Testis (tissue), 2 donors: Measurements from ENCODE around the gene TUBGCP6.

Experiments used
- POLR2A ChIP-seq: fragments of 450-650 bp; IDR thresholded peaks from one replicate; pipeline ENCODE4 v1.6.1; 2017; ENCODE audit warnings: antibody characterized with exemption, mild to moderate bottlenecking, moderate library complexity
- TF ChIP-seq, protein P1 (sequence below), 3 experiments: fragments of 450-650 bp in 2 of 3; fragments of 200-600 bp in 1 of 3; sonication (generic) in 1 of 3; IDR thresholded peaks; one replicate each; pipeline ENCODE4 v1.5.1; 2016 to 2019; ENCODE audit warnings: antibody characterized with exemption in 3 of 3, mild to moderate bottlenecking in 2 of 3, moderate library complexity in 1 of 3

- TF ChIP-seq, protein P1, sequence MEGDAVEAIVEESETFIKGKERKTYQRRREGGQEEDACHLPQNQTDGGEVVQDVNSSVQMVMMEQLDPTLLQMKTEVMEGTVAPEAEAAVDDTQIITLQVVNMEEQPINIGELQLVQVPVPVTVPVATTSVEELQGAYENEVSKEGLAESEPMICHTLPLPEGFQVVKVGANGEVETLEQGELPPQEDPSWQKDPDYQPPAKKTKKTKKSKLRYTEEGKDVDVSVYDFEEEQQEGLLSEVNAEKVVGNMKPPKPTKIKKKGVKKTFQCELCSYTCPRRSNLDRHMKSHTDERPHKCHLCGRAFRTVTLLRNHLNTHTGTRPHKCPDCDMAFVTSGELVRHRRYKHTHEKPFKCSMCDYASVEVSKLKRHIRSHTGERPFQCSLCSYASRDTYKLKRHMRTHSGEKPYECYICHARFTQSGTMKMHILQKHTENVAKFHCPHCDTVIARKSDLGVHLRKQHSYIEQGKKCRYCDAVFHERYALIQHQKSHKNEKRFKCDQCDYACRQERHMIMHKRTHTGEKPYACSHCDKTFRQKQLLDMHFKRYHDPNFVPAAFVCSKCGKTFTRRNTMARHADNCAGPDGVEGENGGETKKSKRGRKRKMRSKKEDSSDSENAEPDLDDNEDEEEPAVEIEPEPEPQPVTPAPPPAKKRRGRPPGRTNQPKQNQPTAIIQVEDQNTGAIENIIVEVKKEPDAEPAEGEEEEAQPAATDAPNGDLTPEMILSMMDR (IDR thresholded peaks at IDR 0.05) = no peak
- TF ChIP-seq POLR2A = no peak
These were observed 17.7 kb upstream of the TUBGCP6 start for GRCh38 chr22:50262460-50262911.
